Esophagus muscularis mucosa (tissue), 3 donors: Measurements from ENCODE around the gene SMOC1.

Experiments used
- POLR2A ChIP-seq: fragments of 450-650 bp; IDR thresholded peaks from one replicate; pipeline ENCODE4 v1.6.1; 2017; ENCODE audit warnings: antibody characterized with exemption, moderate library complexity, mild to moderate bottlenecking, low read depth
- TF ChIP-seq, protein P1 (sequence below), 3 experiments: fragments of 200-600 bp in 2 of 3; fragments of 450-650 bp in 1 of 3; sonication (generic) in 2 of 3; IDR thresholded peaks; one replicate each; pipeline ENCODE4 v1.5.1; 2017 to 2019; ENCODE audit warnings: antibody characterized with exemption in 3 of 3, mild to moderate bottlenecking in 2 of 3, moderate library complexity in 1 of 3

DNA sequence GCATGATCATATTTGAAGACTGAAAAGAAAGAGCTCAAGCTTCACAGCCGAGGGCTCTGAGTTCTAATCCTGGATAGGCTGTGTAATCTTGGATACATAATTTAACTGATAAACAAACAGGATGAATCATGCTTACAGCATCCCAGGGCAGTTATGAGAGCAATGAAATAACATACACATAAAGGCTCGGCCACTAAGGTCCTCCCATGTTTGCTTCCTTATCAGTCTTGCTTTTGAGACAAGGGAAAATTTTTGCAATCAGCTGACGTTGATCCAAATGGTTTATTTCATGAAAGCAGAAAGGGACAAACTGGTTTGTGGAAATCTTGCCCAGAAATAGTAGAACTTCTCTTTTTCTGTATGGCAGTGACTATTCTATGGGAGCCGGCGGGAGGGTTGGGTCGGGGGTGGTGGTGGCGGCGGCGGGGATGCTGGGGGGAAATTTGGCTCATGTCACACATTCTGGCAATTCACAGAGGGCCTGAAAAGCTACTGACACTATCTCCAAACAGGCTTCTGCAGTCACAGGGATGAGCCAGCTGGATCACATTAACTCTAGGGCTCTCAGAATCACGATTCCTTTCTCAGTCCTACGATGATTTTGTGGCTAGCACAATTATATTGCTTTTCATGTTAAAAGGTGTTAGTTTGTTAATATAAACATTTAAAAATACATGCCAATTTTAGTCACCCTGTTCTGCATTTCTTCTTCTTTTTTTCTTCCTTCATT is 185.1 kb downstream of the SMOC1 start:
- TF ChIP-seq, protein P1, sequence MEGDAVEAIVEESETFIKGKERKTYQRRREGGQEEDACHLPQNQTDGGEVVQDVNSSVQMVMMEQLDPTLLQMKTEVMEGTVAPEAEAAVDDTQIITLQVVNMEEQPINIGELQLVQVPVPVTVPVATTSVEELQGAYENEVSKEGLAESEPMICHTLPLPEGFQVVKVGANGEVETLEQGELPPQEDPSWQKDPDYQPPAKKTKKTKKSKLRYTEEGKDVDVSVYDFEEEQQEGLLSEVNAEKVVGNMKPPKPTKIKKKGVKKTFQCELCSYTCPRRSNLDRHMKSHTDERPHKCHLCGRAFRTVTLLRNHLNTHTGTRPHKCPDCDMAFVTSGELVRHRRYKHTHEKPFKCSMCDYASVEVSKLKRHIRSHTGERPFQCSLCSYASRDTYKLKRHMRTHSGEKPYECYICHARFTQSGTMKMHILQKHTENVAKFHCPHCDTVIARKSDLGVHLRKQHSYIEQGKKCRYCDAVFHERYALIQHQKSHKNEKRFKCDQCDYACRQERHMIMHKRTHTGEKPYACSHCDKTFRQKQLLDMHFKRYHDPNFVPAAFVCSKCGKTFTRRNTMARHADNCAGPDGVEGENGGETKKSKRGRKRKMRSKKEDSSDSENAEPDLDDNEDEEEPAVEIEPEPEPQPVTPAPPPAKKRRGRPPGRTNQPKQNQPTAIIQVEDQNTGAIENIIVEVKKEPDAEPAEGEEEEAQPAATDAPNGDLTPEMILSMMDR (IDR thresholded peaks at IDR 0.05) = no peak
- TF ChIP-seq POLR2A = no peak
